Lung (tissue), 12 donors: ENCODE results near the gene SPPL2B. TPM values are rescaled to one million over a fixed set of nuclear protein-coding genes. Genes with fewer than 3 reads are reported as not detected.

Experiments
- ATAC-seq: fragments of 200-7000 bp; cut with Tn5 transposase; one replicate; pipeline ENCODE4 v1.9.1; 2020; ENCODE audit warnings: moderate number of reproducible peaks; ENCODE audit not compliant: insufficient read depth, low FRiP score
- DNase-seq, 3 donors: peaks; one replicate each; pipeline ENCODE4 v3.0.0-alpha.2; 2013 to 2017
- H3K27ac ChIP-seq, 2 donors: one replicate each; pipeline ENCODE4 v1.5.1; 2013; ENCODE audit warnings: mild to moderate bottlenecking in 2 of 2, moderate library complexity in 2 of 2, control low read depth in 1 of 2, inconsistent platforms in 1 of 2, low read depth in 1 of 2, low read length in 1 of 2
- H3K27me3 ChIP-seq, 3 donors: one replicate each; pipeline ENCODE4 v1.5.1; 2013; ENCODE audit warnings: low read length in 2 of 3; ENCODE audit not compliant: control insufficient read depth in 3 of 3, insufficient read depth in 3 of 3
- H3K36me3 ChIP-seq, 4 donors: one replicate each; pipeline ENCODE4 v1.5.1; 2013; ENCODE audit warnings: low read length in 4 of 4, mild to moderate bottlenecking in 1 of 4, moderate library complexity in 1 of 4; ENCODE audit not compliant: control insufficient read depth in 4 of 4, insufficient read depth in 4 of 4
- H3K4me1 ChIP-seq, 5 donors: one replicate each; pipeline ENCODE4 v1.5.1; 2013; ENCODE audit warnings: low read length in 5 of 5, mild to moderate bottlenecking in 2 of 5, moderate library complexity in 1 of 5; ENCODE audit not compliant: control insufficient read depth in 5 of 5, insufficient read depth in 5 of 5
- H3K4me3 ChIP-seq: one replicate; pipeline ENCODE4 v1.5.1; 2013; ENCODE audit warnings: mild to moderate bottlenecking, control low read depth, moderate library complexity
- H3K9ac ChIP-seq, 2 donors: one replicate each; pipeline ENCODE4 v1.5.1; 2013; ENCODE audit warnings: low read length in 2 of 2, control low read depth in 1 of 2; ENCODE audit not compliant: insufficient read depth in 1 of 2
- H3K9me3 ChIP-seq, 4 donors: one replicate each; pipeline ENCODE4 v1.5.1; 2013; ENCODE audit warnings: low read length in 3 of 4, mild to moderate bottlenecking in 1 of 4, moderate library complexity in 1 of 4; ENCODE audit not compliant: control insufficient read depth in 4 of 4, insufficient read depth in 3 of 4
- CTCF ChIP-seq: IDR thresholded peaks from 2 replicates; pipeline ENCODE4 v1.5.1; 2012; ENCODE audit warnings: mild to moderate bottlenecking; ENCODE audit errors: control extremely low read depth, extremely low read depth
- WGBS, 2 donors: extraction: QIAGEN DNeasy Blood & Tissue Kit; methylation state at CpG; one replicate each; pipeline ENCODE4 v1.1.7; 2013; 5-methylcytosine and 5-hydroxymethylcytosine counted together
- polyA plus RNA-seq, 2 donors: library from polyadenylated mRNA; stranded (reverse); fragments of 200-250 nt; gene quantifications; one replicate each; pipeline ENCODE4 v1.2.1, GENCODE V29; 2013
- total RNA-seq, 2 donors: library from RNA; depleted of rRNA in 1 of 2; stranded (reverse); fragments of >200 nt in 1 of 2; gene quantifications; one replicate each; pipeline ENCODE4 v1.2.1, GENCODE V29; 2014 to 2021
- donor health status: control.
- donor health status: control.
- donor health status: Bipolar disorder and iron deficiency.
- donor health status: healthy.
- donor health status: DM: yes; HTN: yes; CAD: no.

Gene SPPL2B
- total and polyA plus RNA-seq, 4 donors, result 34.4 to 86.1 (median 48.8) TPM

GRCh38 chr19:2353887-2354592 lies 25.6 kb downstream of the SPPL2B start:
- no peak overlapping the region for H3K27ac ChIP-seq
- no peak for DNase-seq

GRCh38 chr19:2354670-2355069 lies 26.2 kb downstream of the SPPL2B start:
- Histone ChIP-seq H3K4me1 (no peaks in the 10 kb centered on the region), H3K9ac (no peak overlapping the region), H3K4me3 (no peak overlapping the region), H3K9me3 (no peaks in the 10 kb centered on the region), H3K36me3 (peaks cover 0 to 34% (median 6%) of the 10 kb centered on the region in 4 donors), H3K27me3 (peaks cover 0 to 6% (median 4%) of the 10 kb centered on the region in 3 donors), H3K27ac (no peak overlapping the region)
- TF ChIP-seq CTCF, result no peak
- no peak for ATAC-seq
- 94 to 96% methylated on average over 17 of the region's 17 CpGs for WGBS, 2 donors
- no peak for DNase-seq

More at GRCh38 chr19:2353887-2354592, 25.6 kb downstream of the SPPL2B start:
- Histone ChIP-seq H3K4me3 (no peak overlapping the region), H3K9ac (no peak overlapping the region), H3K9me3 (no peaks in the 10 kb centered on the region), H3K27me3 (peaks cover 0 to 4% (median 1%) of the 10 kb centered on the region in 3 donors), H3K36me3 (peaks cover 0 to 36% (median 7%) of the 10 kb centered on the region in 4 donors), H3K4me1 (no peaks in the 10 kb centered on the region)
- 93 to 96% methylated on average over 34 of the region's 34 CpGs for WGBS, 2 donors
- no peak for TF ChIP-seq CTCF
- ATAC-seq, result no peak

- no peak for TF ChIP-seq CTCF
- 86 to 89% methylated on average over 24 of the region's 24 CpGs for WGBS, 2 donors
- ATAC-seq, result no peak
- DNase-seq, result no peak
- Histone ChIP-seq H3K4me1 (no peaks in the 10 kb centered on the region), H3K36me3 (peaks cover 0 to 30% (median 3%) of the 10 kb centered on the region in 4 donors), H3K9ac (no peak overlapping the region), H3K4me3 (no peak overlapping the region), H3K27ac (no peak overlapping the region), H3K27me3 (peaks cover 0 to 12% (median 6%) of the 10 kb centered on the region in 3 donors), H3K9me3 (no peaks in the 10 kb centered on the region)
Measured at GRCh38 chr19:2355168-2356035, 26.9 kb downstream of the SPPL2B start.
